ENCODE results near the gene MYO18B.

GRCh38 chr22:25763239-25763777 lies 21.3 kb downstream of the MYO18B start:
- TF ChIP-seq CTCF (IDR thresholded peaks at IDR 0.05 in 2 of 3, conservative IDR thresholded peaks at IDR 0.05 in 1 of 3; ENCODE audit: borderline replicate concordance in 1 of 3, insufficient read depth in 1 of 3, low read depth in 2 of 3, low read length in 2 of 3) (no peak), YY1 (IDR thresholded peaks at IDR 0.05; ENCODE audit: extremely low read depth, insufficient replicate concordance, low read depth, low read length) (no peak), POLR2A (IDR thresholded peaks at IDR 0.05; ENCODE audit: borderline replicate concordance, extremely low read depth, insufficient read depth, insufficient read length) (no peak), CEBPB (IDR thresholded peaks at IDR 0.05; ENCODE audit: low read depth) (no peak), ZNF274 (IDR thresholded peaks at IDR 0.05; ENCODE audit: low read depth, low read length) (no peak), POLR2AphosphoS5 (IDR thresholded peaks at IDR 0.05; ENCODE audit: low read depth, low read length) (no peak), ATF3 (IDR thresholded peaks at IDR 0.05) (no peak), EZH2 (IDR thresholded peaks at IDR 0.05) (no peak), MAX (IDR thresholded peaks at IDR 0.05) (no peak), SP1 (IDR thresholded peaks at IDR 0.05; ENCODE audit: low read depth) (no peak)
